ENCODE results near the gene BMAL1.

- TF ChIP-seq CTCF (IDR thresholded peaks at IDR 0.05) (no peak), POLR2A (IDR thresholded peaks at IDR 0.05) (no peak)
Measured at GRCh38 chr11:13303668-13304649, 26.4 kb downstream of the BMAL1 start.

All from uterus (tissue), 2 donors.